Stimulated activated CD4-positive, alpha-beta T cell treated with anti-CD3 and anti-CD28 coated beads, TNF-alpha, amount 100 ng/mL, for 1 hour (primary cell): ENCODE measurements around the gene CPT1B.
"Not testable (repeated sequence)": the region's sequence is repeated elsewhere in the genome, so short reads cannot be mapped to it uniquely, and the experiment has no call there.

ENCODE experiments used
- DNase-seq, 3 donors: peaks; one replicate each; pipeline ENCODE4 v3.0.0-alpha.2; 2020; ENCODE audit warnings: low read depth in 3 of 3, low spot score in 1 of 3

The CPT1B gene

GRCh38 chr22:50609599-50609998 lies 31.4 kb upstream of the CPT1B start:
- no peak for DNase-seq

GRCh38 chr22:50608996-50609395 lies 30.8 kb upstream of the CPT1B start:
- DNase-seq, result no peak

- not testable (repeated sequence) for DNase-seq
Measured at GRCh38 chr22:50608058-50608840, 30.0 kb upstream of the CPT1B start.

- DNase-seq, result no peak
Measured at GRCh38 chr22:50607659-50608020, 29.4 kb upstream of the CPT1B start.

GRCh38 chr22:50606946-50607658 lies 28.9 kb upstream of the CPT1B start:
- DNase-seq, result no peak

- DNase-seq, result no peak
Measured at GRCh38 chr22:50606165-50606945, 28.1 kb upstream of the CPT1B start.

- no peak for DNase-seq
Measured at GRCh38 chr22:50605613-50606074, 27.4 kb upstream of the CPT1B start.

GRCh38 chr22:50605002-50605612 lies 26.9 kb upstream of the CPT1B start:
- DNase-seq, result no peak

- no peak for DNase-seq
Measured at GRCh38 chr22:50604256-50605001, 26.2 kb upstream of the CPT1B start.

GRCh38 chr22:50603511-50604255 lies 25.5 kb upstream of the CPT1B start:
- no peak for DNase-seq

- no peak for DNase-seq
Measured at GRCh38 chr22:50602338-50602700, 24.1 kb upstream of the CPT1B start.

GRCh38 chr22:50601669-50602337 lies 23.6 kb upstream of the CPT1B start:
- no peak for DNase-seq

- no peak for DNase-seq
Measured at GRCh38 chr22:50600967-50601668, 22.9 kb upstream of the CPT1B start.

GRCh38 chr22:50600538-50600937 lies 22.3 kb upstream of the CPT1B start, which contains the start of gene MAPK8IP2:
MAPK8IP2 (plus strand) TSS chr22:50600793; CDS start chr22:50600819, 26 bp downstream.
- DNase-seq, result no peak

- DNase-seq, result peak in 2 of 3 donors; percentile 30 to 52
Measured at GRCh38 chr22:50599816-50600455, 21.7 kb upstream of the CPT1B start.

GRCh38 chr22:50597097-50597496 lies 18.9 kb upstream of the CPT1B start:
- no peak for DNase-seq

GRCh38 chr22:50595189-50595588 lies 17.0 kb upstream of the CPT1B start:
- no peak for DNase-seq

- DNase-seq, result no peak
Measured at GRCh38 chr22:50587407-50587806, 9.2 kb upstream of the CPT1B start.
